GM12878 (cell line): ENCODE results near the gene TMEM61. TPM values are rescaled to one million over a fixed set of nuclear protein-coding genes. Genes with fewer than 3 reads are reported as not detected.

ENCODE experiments used
- ATAC-seq: fragments of 200-7000 bp; cut with Tn5 transposase; 3 replicates; pipeline ENCODE4 v1.9.1; 2020; ENCODE audit warnings: mild to moderate bottlenecking, moderate library complexity
- BruUV-seq: library from RNA; stranded (reverse); fragments of 400-500 nt; replicated peaks from 2 replicates; lab custom pipeline; 2021; lab: Mats Ljungman, UMichigan
- CTCF ChIA-PET: fragments of 300-600 bp; sonication (Branson Sonifier 250); formaldehyde crosslinking; extraction: SDS; loops from one replicate; lab custom pipeline; 2021; ENCODE audit warnings: inconsistent platforms; lab: Yijun Ruan, JAX
- POLR2A ChIA-PET: fragments of 350-600 bp; formaldehyde crosslinking; extraction: SDS; loops from one replicate; lab custom pipeline; 2021; ENCODE audit warnings: inconsistent platforms; lab: Charles Lee
- RAD21 ChIA-PET: fragments of 300-600 bp; sonication (Branson Sonifier 250); formaldehyde crosslinking; loops from one replicate; lab custom pipeline; 2023; ENCODE audit warnings: antibody characterized with exemption; ENCODE audit not compliant: unreplicated experiment; lab: Charles Lee
- SMC1A ChIA-PET: fragments of 300-600 bp; sonication (Branson Sonifier 250); formaldehyde crosslinking; loops from one replicate; lab custom pipeline; 2023; ENCODE audit not compliant: unreplicated experiment, uncharacterized antibody; lab: Charles Lee
- DNase-seq: peaks from one replicate; pipeline ENCODE4 v3.0.0-alpha.2; 2011; ENCODE audit warnings: low read depth, low spot score
- FAIRE-seq: peaks from 3 replicates; lab custom pipeline; 2011; peaks lifted over from hg19 to GRCh38; lab: Jason Lieb, UNC
- H2AFZ ChIP-seq: 2 replicates; pipeline ENCODE4 v1.6.0; 2011; ENCODE audit warnings: low read depth, low read length, control low read depth; ENCODE audit not compliant: control insufficient read depth
- H3K27ac ChIP-seq: 2 replicates; pipeline ENCODE4 v1.5.1; 2011; ENCODE audit warnings: control low read depth; ENCODE audit not compliant: control insufficient read depth, insufficient read depth
- H3K27me3 ChIP-seq, 2 experiments: replicated peaks in 1 of 2; 2 replicates each; pipeline versions ENCODE4 v1.6.0 to v1.6.1; 2011; ENCODE audit warnings: low read length in 1 of 2; ENCODE audit not compliant: control insufficient read depth in 2 of 2, insufficient read depth in 2 of 2
- H3K36me3 ChIP-seq, 2 experiments: 2 replicates each; pipeline ENCODE4 v1.5.1; 2011; ENCODE audit warnings: low read length in 1 of 2; ENCODE audit not compliant: control insufficient read depth in 2 of 2, insufficient read depth in 2 of 2
- H3K4me1 ChIP-seq: 2 replicates; pipeline ENCODE4 v1.6.1; 2011; ENCODE audit warnings: mild to moderate bottlenecking, low read length, moderate library complexity, mixed read lengths; ENCODE audit not compliant: control insufficient read depth, insufficient read depth
- H3K4me2 ChIP-seq: 2 replicates; pipeline ENCODE4 v1.6.0; 2011; ENCODE audit warnings: control low read depth; ENCODE audit not compliant: control insufficient read depth, insufficient read depth
- H3K4me3 ChIP-seq: fragments of 200-600 bp; sonication (generic); 2 replicates; pipeline ENCODE4 v1.5.1; 2016
- H3K79me2 ChIP-seq: 2 replicates; pipeline ENCODE4 v1.6.0; 2011; ENCODE audit warnings: low read length; ENCODE audit not compliant: control insufficient read depth, insufficient read depth
- H3K9ac ChIP-seq: 2 replicates; pipeline ENCODE4 v1.8.0; 2011; ENCODE audit warnings: low read length, control low read depth, mixed read lengths; ENCODE audit not compliant: control insufficient read depth, insufficient read depth
- H3K9me3 ChIP-seq: replicated peaks from 3 replicates; pipeline ENCODE4 v1.5.1; 2011; ENCODE audit warnings: mild to moderate bottlenecking, low read length; ENCODE audit not compliant: control insufficient read depth, insufficient read depth
- H4K20me1 ChIP-seq: 2 replicates; pipeline ENCODE4 v1.6.0; 2011; ENCODE audit not compliant: control insufficient read depth, insufficient read depth
- BACH1 ChIP-seq: fragments of 450-650 bp; IDR thresholded peaks from 2 replicates; pipeline ENCODE4 v1.6.1; 2017; ENCODE audit warnings: mild to moderate bottlenecking, borderline replicate concordance
- CHD4 ChIP-seq: fragments of 200-600 bp; sonication (generic); IDR thresholded peaks from 2 replicates; pipeline ENCODE4 v1.6.1; 2016; ENCODE audit warnings: mild to moderate bottlenecking
- GATAD2B ChIP-seq: fragments of 450-650 bp; conservative IDR thresholded peaks from 2 replicates; pipeline ENCODE4 v1.6.1; 2017; ENCODE audit warnings: low read depth, mild to moderate bottlenecking, moderate library complexity
- NR2C2 ChIP-seq: IDR thresholded peaks from 2 replicates; pipeline ENCODE4 v1.6.1; 2011; ENCODE audit warnings: borderline replicate concordance, low read depth; ENCODE audit not compliant: control insufficient read depth, insufficient read length
- RCOR1 ChIP-seq: conservative IDR thresholded peaks from 2 replicates; pipeline ENCODE4 v1.6.1; 2012; ENCODE audit warnings: low read depth, low read length, improper control_type of control experiment
- SIN3A ChIP-seq: IDR thresholded peaks from 2 replicates; pipeline ENCODE4 v1.6.1; 2012; ENCODE audit warnings: low read depth, low read length, improper control_type of control experiment
- SMAD1 ChIP-seq: fragments of 450-650 bp; IDR thresholded peaks from 2 replicates; pipeline ENCODE4 v1.6.1; 2018; ENCODE audit warnings: mild to moderate bottlenecking, low read depth; ENCODE audit not compliant: partially characterized antibody
- TBL1XR1 ChIP-seq: IDR thresholded peaks from 2 replicates; pipeline ENCODE4 v1.6.1; 2012; ENCODE audit warnings: low read depth, low read length, improper control_type of control experiment
- TCF7 ChIP-seq: IDR thresholded peaks from 2 replicates; pipeline ENCODE4 v1.6.1; 2014; ENCODE audit warnings: antibody characterized with exemption, borderline replicate concordance
- WGBS: methylation state at CpG from one replicate; pipeline ENCODE4 v1.1.6; 2016; ENCODE audit warnings: low lambda C conversion rate; ENCODE audit not compliant: insufficient replicate concordance, insufficient coverage; ENCODE audit errors: missing lambda C conversion rate; 5-methylcytosine and 5-hydroxymethylcytosine counted together
- in situ Hi-C: fragments of 300-500 bp; cut with MboI; formaldehyde crosslinking; loops from 9 replicates; pipeline ENCODE4 v1.14.3; 2018; ENCODE audit warnings: mixed read lengths
- intact Hi-C: fragments of 100-400 bp; cut with micrococcal nuclease; formaldehyde crosslinking; loops from one replicate; pipeline ENCODE4 v1.14.2; 2022; ENCODE audit not compliant: unreplicated experiment
- polyA plus RNA-seq, 11 experiments: library from polyadenylated mRNA; depleted of rRNA in 4 of 11; unstranded in 6 of 11; stranded (reverse) in 5 of 11; fragments of >200 nt; fragmentation: Nextera tagmentation in 4 of 11; fragmentation: Illumina TruSeq in 1 of 11; extraction: Ambion mirVana in 4 of 11; extraction: Trizol in 1 of 11; gene quantifications; 1 replicate in 1 of 11; 2 replicates in 10 of 11; pipeline versions ENCODE4 v1.2.1 to v1.2.3, GENCODE V29; 2011 to 2016; ENCODE audit warnings: inconsistent platforms in 2 of 11, missing spikeins in 2 of 11, low read depth in 1 of 11
- total RNA-seq, 4 experiments: library from RNA; depleted of rRNA in 3 of 4; stranded (reverse); fragments of >200 nt in 3 of 4; fragmentation: Illumina TruSeq in 1 of 4; extraction: Trizol in 1 of 4; gene quantifications; 2 replicates each; pipeline versions ENCODE4 v1.2.1 to v1.2.3, GENCODE V29; 2013 to 2021
- TF ChIP-seq, protein P1 (sequence below): IDR thresholded peaks from 2 replicates; pipeline ENCODE4 v1.6.1; 2011; ENCODE audit warnings: borderline replicate concordance, low read depth, mild to moderate bottlenecking, moderate library complexity, low read length; ENCODE audit not compliant: insufficient read depth, poor library complexity, severe bottlenecking

Gene TMEM61
- total and polyA plus RNA-seq, 10 of the 15 experiments (the other 5 are each of a cell fraction or from before 2014, with no cell fraction given): not detected

DNA sequence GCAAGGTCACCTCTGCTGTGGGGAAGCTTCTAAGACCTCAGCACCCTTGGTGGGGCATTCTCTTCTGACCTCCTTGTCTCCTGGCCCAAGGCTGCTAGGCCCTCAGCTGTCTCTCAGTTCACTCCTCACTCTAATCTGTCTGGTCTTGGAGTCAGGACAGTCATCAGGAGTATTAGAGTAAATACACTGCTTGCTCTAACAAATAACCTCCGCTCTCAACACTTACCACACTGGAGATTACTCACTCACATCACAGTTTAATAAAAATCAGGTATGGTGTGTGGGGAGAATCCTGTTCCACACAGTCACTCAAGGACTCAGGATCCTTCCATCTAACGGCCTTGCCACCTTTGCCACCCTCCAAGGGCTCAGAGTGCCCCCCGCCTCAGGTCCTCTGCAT lies 26.6 kb upstream of the TMEM61 start:
- H3K9ac ChIP-seq: no peak overlapping the region
- in situ Hi-C loops (loop anchor here (5.0 kb wide), 1 partner anchor 43 kb away; the partner anchor contains the start of gene BSND), intact Hi-C loops (no loop called here)
- ChIA-PET RAD21 (interaction anchor here (0.9 kb wide), 1 partner anchor 9 kb away, joined by 3 read pairs; no protein-coding TSS in a partner anchor), POLR2A (no interaction called here), SMC1A (no interaction called here), CTCF (interaction anchor here (1.3 to 11.9 kb wide), 4 partner anchors 9 to 68 kb away, joined by 3 to 436 read pairs (median 6); partner anchors contain the start of gene BSND)
- ATAC-seq: no peak
- H3K27ac ChIP-seq: no peak overlapping the region
- H3K4me2 ChIP-seq: no peak overlapping the region
- no peaks in the 10 kb centered on the region; the same call in 2 of the 3 replicates for H3K9me3 ChIP-seq
- 34% methylated on average over 3 of the region's 3 CpGs for WGBS
- H3K79me2 ChIP-seq: no peaks in the 10 kb centered on the region
- BruUV-seq: no TSS peak
- H3K27me3 ChIP-seq: no peaks in the 10 kb centered on the region
- no peaks in the 10 kb centered on the region for H3K36me3 ChIP-seq
- no peaks in the 10 kb centered on the region for H4K20me1 ChIP-seq
- no peak overlapping the region for H3K4me3 ChIP-seq
- no peak for FAIRE-seq
- no peak for DNase-seq
- H2AFZ ChIP-seq: no peak overlapping the region
- no peaks in the 10 kb centered on the region for H3K4me1 ChIP-seq
- TF ChIP-seq GATAD2B (no peak), CHD4 (no peak), SIN3A (no peak), NR2C2 (no peak), TBL1XR1 (no peak), BACH1 (no peak), RCOR1 (no peak), SMAD1 (no peak), TCF7 (no peak)
- TF ChIP-seq, protein P1, sequence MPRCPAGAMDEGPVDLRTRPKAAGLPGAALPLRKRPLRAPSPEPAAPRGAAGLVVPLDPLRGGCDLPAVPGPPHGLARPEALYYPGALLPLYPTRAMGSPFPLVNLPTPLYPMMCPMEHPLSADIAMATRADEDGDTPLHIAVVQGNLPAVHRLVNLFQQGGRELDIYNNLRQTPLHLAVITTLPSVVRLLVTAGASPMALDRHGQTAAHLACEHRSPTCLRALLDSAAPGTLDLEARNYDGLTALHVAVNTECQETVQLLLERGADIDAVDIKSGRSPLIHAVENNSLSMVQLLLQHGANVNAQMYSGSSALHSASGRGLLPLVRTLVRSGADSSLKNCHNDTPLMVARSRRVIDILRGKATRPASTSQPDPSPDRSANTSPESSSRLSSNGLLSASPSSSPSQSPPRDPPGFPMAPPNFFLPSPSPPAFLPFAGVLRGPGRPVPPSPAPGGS: no peak
